Osteocyte (in vitro differentiated cells): ENCODE measurements around the gene METTL6. TPM values are rescaled to one million over a fixed set of nuclear protein-coding genes. Genes with fewer than 3 reads are reported as not detected.
"Not testable (repeated sequence)": the region's sequence is repeated elsewhere in the genome, so short reads cannot be mapped to it uniquely, and the experiment has no call there.

Experiments
- DNase-seq: peaks from one replicate; pipeline ENCODE4 v3.0.0; 2021; ENCODE audit warnings: mixed read lengths; ENCODE audit not compliant: unreplicated experiment; ENCODE audit errors: extremely low spot score
- H3K27ac Mint-ChIP-seq: one replicate; pipeline ENCODE4 v1.8.0; 2021; ENCODE audit warnings: mild to moderate bottlenecking, mixed read lengths; ENCODE audit not compliant: unreplicated experiment
- H3K27me3 Mint-ChIP-seq: one replicate; pipeline ENCODE4 v1.8.0; 2021; ENCODE audit warnings: mixed read lengths; ENCODE audit not compliant: unreplicated experiment
- H3K36me3 Mint-ChIP-seq: one replicate; pipeline ENCODE4 v1.8.0; 2021; ENCODE audit warnings: mixed read lengths; ENCODE audit not compliant: unreplicated experiment
- H3K4me1 Mint-ChIP-seq: one replicate; pipeline ENCODE4 v1.8.0; 2021; ENCODE audit warnings: mixed read lengths; ENCODE audit not compliant: unreplicated experiment
- H3K4me3 Mint-ChIP-seq: one replicate; pipeline ENCODE4 v1.8.0; 2021; ENCODE audit warnings: mild to moderate bottlenecking, moderate library complexity, mixed read lengths; ENCODE audit not compliant: unreplicated experiment
- H3K9me3 Mint-ChIP-seq: one replicate; pipeline ENCODE4 v1.8.0; 2021; ENCODE audit warnings: mixed read lengths; ENCODE audit not compliant: unreplicated experiment
- total RNA-seq: library from RNA; stranded (reverse); gene quantifications from 2 replicates; pipeline ENCODE4 v1.2.1, GENCODE V29; 2021
- TF ChIP-seq, protein P1 (sequence below): fragments of 200-600 bp; sonication (generic); IDR thresholded peaks from 2 replicates; pipeline ENCODE4 v1.5.0; 2021; ENCODE audit warnings: antibody characterized with exemption, mild to moderate bottlenecking, moderate library complexity

The METTL6 gene
- total RNA-seq, 1 donor from 2014 or later: 20.5 TPM

DNA sequence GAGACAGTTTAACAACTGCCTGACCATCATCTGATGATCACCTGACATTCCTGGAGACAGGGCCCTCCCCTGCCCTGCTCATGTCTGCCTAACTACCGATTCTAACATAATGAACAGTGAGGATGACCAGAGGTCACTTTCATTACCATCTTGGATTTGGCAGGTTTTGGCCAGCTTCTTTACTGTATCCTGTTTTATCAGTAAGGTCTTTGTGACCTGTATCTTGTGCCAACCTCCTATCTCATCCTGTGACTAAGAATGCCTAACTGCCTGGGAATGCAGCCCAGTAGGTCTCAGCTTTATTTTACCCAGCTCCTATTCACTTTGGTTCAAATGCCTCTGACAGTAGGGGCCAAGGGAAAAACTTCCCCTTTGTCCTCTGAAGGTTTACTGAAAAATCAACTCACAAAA is 40.2 kb downstream of the METTL6 start:
- no peak overlapping the region for H3K4me3 Mint-ChIP-seq
- H3K27me3 Mint-ChIP-seq: no peaks in the 10 kb centered on the region
- TF ChIP-seq, protein P1, sequence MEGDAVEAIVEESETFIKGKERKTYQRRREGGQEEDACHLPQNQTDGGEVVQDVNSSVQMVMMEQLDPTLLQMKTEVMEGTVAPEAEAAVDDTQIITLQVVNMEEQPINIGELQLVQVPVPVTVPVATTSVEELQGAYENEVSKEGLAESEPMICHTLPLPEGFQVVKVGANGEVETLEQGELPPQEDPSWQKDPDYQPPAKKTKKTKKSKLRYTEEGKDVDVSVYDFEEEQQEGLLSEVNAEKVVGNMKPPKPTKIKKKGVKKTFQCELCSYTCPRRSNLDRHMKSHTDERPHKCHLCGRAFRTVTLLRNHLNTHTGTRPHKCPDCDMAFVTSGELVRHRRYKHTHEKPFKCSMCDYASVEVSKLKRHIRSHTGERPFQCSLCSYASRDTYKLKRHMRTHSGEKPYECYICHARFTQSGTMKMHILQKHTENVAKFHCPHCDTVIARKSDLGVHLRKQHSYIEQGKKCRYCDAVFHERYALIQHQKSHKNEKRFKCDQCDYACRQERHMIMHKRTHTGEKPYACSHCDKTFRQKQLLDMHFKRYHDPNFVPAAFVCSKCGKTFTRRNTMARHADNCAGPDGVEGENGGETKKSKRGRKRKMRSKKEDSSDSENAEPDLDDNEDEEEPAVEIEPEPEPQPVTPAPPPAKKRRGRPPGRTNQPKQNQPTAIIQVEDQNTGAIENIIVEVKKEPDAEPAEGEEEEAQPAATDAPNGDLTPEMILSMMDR: no peak
- no peak for DNase-seq
- H3K4me1 Mint-ChIP-seq: peaks cover 5% of the 10 kb centered on the region
- no peak overlapping the region for H3K27ac Mint-ChIP-seq
- no peaks in the 10 kb centered on the region for H3K36me3 Mint-ChIP-seq
- H3K9me3 Mint-ChIP-seq: no peaks in the 10 kb centered on the region

DNA sequence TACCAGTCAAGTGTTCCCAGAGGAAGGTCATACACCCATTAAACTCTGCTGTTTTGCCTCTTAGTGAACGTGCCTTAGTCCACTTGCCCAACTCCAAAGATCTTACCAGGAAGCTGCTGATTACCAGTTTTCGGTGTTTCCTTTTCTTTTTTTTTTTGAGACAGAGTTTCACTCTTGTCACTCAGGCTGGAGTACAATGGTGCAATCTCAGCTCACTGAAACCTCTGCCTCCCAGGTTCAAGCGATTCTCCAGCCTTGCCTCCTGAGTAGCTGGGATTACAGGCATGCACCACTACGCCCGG is 40.7 kb downstream of the METTL6 start:
- H3K36me3 Mint-ChIP-seq, DNase-seq, H3K4me1 Mint-ChIP-seq, H3K9me3 Mint-ChIP-seq, H3K4me3 Mint-ChIP-seq, H3K27ac Mint-ChIP-seq, H3K27me3 Mint-ChIP-seq: not testable (repeated sequence)

DNA sequence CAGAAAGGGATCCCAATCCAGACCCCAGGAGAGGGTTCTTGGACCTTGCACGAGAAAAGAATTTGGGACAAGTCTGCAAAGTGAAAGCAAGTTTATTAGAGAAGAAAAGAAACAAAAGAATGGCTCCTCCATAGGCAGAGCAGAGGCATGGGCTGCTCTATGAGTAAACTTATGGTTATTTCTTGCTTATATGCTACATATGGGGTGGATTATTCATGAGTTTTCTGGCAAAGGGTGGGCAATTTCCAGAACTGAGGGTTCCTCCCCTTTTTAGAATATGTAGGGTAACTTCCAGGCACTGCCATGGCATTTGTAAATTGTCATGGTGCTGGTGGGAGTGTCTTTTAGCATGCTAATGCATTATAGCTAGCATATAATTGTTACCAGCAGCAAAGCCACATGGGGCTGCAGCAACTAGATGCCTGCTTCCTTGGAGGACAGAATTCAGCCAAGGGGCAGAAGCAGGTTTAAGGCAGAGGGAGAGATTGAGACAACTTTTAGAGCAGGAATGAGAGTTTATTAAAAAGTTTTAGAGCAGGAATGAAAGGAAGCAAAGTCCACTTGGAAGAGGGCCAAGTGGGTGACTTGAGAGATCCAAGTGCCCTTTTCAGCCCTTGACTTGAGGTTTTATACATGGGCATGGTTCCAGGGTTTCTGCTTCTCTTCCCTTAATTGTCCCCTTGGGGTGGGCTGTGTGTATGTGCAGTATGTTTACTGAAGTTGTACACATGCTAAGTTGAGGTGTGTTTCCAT is 41.3 kb downstream of the METTL6 start:
- peaks cover 5% of the 10 kb centered on the region for H3K4me1 Mint-ChIP-seq
- H3K27ac Mint-ChIP-seq: no peak overlapping the region
- H3K9me3 Mint-ChIP-seq: no peaks in the 10 kb centered on the region

DNA sequence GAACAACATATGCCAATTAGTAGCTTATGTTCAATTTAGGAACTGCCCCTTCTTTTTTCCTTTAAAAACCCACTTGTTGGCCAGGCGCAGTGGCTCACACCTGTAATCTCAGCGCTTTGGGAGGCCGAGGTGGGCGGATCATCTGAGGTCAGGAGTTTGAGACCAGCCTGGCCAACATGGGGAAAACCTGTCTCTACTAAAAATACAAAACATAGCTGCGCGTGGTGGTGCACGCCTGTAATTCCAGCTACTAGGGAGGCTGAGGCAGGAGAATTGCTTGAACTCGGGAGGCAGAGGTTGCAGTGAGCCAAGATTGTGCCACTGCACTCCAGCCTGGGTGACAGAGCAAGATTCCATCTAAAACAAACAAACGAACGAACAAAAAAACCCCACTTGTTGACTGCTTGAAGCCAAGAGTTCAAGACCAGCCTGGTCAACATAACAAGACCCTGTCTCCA is 42.1 kb downstream of the METTL6 start:
- H3K4me3 Mint-ChIP-seq, H3K27me3 Mint-ChIP-seq, H3K36me3 Mint-ChIP-seq: not testable (repeated sequence)

More for the DNA sequence above, 41.3 kb downstream of the METTL6 start:
- H3K27me3 Mint-ChIP-seq: no peaks in the 10 kb centered on the region
- no peaks in the 10 kb centered on the region for H3K36me3 Mint-ChIP-seq
- TF ChIP-seq, protein P1: no peak
- no peak for DNase-seq
- H3K4me3 Mint-ChIP-seq: no peak overlapping the region

DNA sequence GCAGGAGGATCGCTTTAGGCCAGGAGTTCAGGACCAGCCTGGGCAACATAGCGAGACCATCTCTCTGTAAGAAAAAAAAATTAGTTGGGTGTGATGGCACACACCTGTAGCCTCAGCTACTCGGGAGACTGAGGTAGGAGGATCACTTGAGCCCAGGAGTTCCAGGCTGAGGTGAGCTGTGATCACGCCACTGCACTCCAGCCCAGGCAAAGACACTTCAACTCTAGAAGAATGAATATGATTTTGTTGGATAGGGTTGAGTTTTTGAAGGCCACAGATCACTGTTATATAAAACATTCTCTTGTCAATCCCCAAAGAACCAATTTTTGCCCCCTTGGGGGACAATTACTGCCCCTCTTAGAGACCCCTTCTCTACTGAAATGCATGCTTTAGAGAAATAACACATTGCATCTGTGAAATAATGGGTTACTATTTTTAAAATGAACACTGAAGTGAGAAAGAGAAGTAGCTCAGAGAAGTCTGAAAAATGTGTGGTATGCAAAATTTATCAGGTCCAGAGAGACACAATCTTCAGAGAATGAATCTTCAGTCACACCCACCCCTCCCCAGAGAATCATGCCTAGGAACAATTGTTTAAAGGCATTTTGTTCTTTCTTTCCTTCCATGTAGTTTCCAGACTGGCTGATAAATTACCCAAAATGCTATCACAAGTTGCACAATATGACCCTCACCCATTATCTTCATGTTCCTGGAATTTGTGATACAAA is 42.7 kb downstream of the METTL6 start:
- Mint-ChIP-seq H3K4me3 (no peak overlapping the region), H3K27ac (no peak overlapping the region), H3K36me3 (no peaks in the 10 kb centered on the region), H3K27me3 (no peaks in the 10 kb centered on the region), H3K4me1 (peaks cover 5% of the 10 kb centered on the region), H3K9me3 (no peaks in the 10 kb centered on the region)
- TF ChIP-seq, protein P1: no peak
- DNase-seq: no peak

More for the DNA sequence above, 42.1 kb downstream of the METTL6 start:
- not testable (repeated sequence) for H3K27ac Mint-ChIP-seq, H3K4me1 Mint-ChIP-seq, DNase-seq, H3K9me3 Mint-ChIP-seq

DNA sequence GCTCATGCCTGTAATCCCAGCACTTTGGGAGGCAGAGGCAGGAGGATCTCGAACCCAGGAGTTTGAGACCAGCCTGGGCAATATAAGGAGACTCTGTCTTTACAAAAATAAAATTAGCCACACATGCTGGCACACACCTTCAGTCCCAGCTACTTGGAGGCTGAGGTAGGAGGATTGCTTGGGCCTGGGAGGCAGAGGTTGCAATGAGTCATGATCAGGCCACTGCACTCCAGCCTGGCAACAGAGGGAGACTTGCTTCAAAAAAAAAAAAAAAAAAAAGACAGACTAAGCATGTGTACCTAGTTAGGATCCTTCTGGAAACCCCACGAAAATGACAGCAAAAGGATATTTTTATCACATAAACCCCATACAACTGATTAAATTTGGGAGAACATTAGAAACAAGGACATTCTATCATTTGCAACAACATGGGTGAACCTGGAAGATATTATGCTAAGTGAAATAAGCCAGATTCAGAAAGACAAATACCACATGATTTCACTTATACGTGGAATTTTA is 44.9 kb downstream of the METTL6 start:
- H3K27me3 Mint-ChIP-seq: no peaks in the 10 kb centered on the region
- H3K36me3 Mint-ChIP-seq: no peaks in the 10 kb centered on the region
- H3K4me1 Mint-ChIP-seq: peaks cover 5% of the 10 kb centered on the region
- no peaks in the 10 kb centered on the region for H3K9me3 Mint-ChIP-seq
- H3K27ac Mint-ChIP-seq: no peak overlapping the region
- DNase-seq: no peak
- TF ChIP-seq, protein P1: no peak
- H3K4me3 Mint-ChIP-seq: no peak overlapping the region
